GM19438 (cell line): Measurements from ENCODE around the gene TRMT44.

Experiments
- ATAC-seq: cut with Tn5 transposase; IDR thresholded peaks from one replicate; pipeline ENCODE4 v1.9.1; 2021; ENCODE audit warnings: low read depth; ENCODE audit not compliant: unreplicated experiment

The TRMT44 gene

GRCh38 chr4:8525383-8526120, 85.0 kb downstream of the TRMT44 start:
- ATAC-seq, result no peak
